ENCODE results near the gene OXSR1.
"Not testable (repeated sequence)": the region's sequence is repeated elsewhere in the genome, so short reads cannot be mapped to it uniquely, and the experiment has no call there.

OXSR1 gene

DNA sequence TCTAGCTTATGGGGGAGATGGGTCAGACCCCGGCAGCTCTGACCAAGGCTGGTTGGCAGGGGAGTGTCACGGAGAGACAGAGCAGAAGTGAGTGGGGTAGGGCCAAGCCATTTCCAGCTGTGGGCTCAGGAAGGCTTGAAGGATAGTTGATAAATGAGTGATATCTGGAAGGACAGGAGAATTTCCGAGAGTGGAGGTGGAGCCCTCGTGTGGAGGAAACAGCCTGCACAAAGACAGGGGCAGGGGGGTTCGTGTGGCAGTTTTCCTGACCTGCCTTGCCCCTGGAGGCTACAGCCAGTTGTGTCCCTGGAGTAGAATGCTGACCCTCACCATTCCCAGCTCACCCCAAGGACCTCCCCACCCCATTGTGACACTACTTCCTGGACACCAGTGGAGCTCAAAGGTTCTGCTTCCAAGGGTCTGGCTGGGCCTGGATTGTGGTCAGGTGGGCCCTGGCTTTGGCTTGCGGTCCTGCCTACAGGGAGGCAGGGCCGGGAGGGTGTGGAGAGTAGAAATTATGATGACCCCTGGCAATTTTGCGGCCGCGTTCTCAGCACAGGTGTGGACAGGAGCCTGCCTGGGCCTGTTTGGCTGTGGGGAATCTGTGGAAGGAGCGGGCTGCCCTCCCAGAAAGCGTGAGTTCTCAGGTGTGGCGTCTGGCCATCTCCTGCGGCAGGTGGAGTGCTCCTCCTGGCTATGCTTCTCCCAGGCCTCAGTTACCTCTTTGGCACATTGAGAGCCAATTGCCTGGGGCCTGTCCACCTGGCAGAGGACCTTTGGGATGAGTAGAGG lies 116.8 kb downstream of the OXSR1 start, which contains the start of gene SLC22A14:
Gene SLC22A14 (plus strand): TSS at position 400 of the 792 bp plus-strand sequence. CDS start 23,733 bp downstream, outside the sequence.
- TF ChIP-seq, protein P1, sequence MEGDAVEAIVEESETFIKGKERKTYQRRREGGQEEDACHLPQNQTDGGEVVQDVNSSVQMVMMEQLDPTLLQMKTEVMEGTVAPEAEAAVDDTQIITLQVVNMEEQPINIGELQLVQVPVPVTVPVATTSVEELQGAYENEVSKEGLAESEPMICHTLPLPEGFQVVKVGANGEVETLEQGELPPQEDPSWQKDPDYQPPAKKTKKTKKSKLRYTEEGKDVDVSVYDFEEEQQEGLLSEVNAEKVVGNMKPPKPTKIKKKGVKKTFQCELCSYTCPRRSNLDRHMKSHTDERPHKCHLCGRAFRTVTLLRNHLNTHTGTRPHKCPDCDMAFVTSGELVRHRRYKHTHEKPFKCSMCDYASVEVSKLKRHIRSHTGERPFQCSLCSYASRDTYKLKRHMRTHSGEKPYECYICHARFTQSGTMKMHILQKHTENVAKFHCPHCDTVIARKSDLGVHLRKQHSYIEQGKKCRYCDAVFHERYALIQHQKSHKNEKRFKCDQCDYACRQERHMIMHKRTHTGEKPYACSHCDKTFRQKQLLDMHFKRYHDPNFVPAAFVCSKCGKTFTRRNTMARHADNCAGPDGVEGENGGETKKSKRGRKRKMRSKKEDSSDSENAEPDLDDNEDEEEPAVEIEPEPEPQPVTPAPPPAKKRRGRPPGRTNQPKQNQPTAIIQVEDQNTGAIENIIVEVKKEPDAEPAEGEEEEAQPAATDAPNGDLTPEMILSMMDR (conservative IDR thresholded peaks at IDR 0.05; ENCODE audit: low read depth, low read length) = peak; percentile 35
- H3K4me3 ChIP-seq (ENCODE audit: low read length) = no peak within 1 kb of the TSS
- no peak for DNase-seq (ENCODE audit: low read depth)

DNA sequence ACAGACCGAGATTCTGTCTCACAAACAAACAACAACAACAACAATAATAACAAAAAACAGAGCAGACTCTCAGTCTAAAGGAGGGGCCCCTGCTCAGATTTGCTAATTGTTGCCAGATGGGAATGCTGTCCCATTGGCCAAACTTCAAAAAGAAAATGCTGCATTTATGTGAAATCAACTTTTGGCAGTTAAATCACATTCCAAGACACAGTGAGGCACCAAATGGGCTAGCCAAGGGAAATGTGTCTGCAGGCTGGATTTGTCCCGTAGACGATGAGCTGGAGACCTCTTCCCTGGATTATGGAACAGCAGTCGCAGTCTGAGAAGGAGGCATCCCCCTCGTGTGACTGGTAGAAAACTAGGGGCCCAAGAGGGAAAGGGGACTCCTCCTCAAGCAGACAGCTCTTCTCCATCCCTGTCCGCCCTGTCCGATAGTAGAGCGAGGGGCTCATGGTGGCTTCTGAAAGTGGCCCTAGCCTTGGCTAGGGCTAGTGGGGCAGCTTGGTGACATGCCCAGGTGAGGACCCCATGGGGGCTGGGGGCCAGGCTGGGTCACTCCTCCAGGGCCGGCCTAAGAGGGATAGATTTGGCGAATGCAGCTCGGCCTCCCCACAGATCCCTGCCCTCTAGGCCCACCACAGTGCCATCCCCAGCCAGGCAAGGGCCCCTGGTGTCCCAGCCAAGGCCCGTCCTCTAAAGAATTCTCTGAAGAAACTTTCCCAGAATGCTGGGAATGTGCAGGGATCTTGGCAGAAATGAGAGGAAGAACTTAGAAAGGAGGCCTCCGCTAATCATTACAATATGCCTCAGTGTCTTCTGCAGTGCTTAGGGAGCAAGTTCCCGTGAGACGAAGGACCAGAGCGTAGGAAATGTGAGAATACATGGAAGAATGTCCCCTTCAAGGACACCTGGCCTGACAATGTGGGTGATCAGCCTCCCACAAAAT lies 118.7 kb downstream of the OXSR1 start:
- TF ChIP-seq, protein P1 (conservative IDR thresholded peaks at IDR 0.05; ENCODE audit: low read depth, low read length) = no peak
- DNase-seq (ENCODE audit: low read depth) = no peak
- no peak overlapping the region for H3K4me3 ChIP-seq (ENCODE audit: low read length)

DNA sequence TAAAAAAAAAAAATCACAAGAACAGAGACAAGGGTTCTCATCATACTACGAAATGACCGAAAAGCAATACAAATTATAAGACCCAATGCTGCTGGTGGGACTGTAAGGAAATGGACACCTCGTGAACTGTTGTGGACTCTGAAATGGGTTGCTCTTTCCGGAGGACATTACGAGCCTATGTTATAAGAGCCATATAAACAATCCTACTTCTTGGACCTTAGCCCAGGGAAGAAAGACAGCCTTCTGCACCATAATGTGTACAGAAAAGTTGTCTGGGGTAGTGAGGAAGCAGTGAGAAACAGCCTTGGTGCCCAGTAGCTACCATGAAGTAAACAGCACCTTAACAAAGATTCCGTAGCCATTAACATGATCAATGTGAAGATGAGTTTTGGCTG lies 119.4 kb downstream of the OXSR1 start:
- DNase-seq (ENCODE audit: low read depth) = no peak
- no peak overlapping the region for H3K4me3 ChIP-seq (ENCODE audit: low read length)
- TF ChIP-seq, protein P1 (conservative IDR thresholded peaks at IDR 0.05; ENCODE audit: low read depth, low read length) = no peak

DNA sequence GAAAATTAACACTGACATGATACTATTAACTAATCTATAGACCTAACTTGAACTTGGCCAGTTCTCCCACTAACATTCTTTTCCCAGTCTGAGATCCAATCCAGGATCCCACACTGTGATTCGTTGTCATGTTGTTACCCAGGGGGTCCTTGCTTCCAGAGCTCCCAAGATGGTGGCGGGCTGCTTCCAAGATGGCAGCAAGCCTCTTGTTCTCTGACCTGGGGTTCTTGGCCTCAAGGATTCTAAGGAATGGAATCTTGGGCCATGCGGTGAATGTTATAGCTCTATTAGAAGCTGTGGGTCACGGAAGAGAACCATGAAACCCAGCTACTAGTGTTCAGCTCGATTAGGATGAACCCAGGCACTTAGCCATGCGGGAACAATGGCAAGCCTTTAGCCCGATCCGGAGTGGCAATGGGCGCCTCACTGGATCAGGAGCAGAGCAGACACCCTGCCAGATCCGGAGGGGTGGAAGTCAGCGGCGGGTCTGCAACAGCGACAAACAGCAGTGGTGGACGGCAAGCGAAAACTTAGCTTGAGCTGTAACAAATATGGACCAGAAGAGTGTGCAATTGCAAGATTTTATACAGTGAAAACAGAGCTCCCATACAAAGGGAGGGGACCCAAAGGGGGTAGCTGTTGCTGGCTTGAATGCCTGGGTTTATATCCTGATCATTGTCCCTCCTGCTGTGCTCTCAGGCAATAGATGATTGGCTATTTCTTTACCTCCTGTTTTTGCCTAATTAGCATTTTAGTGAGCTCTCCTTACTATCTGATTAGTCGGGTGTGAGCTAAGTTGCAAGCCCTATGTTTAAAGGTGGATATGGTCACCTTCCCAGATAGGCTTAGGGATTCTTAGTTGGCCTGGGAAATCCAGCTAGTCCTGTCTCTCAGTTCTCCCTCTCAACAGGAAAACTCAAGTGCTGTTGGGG lies 124.2 kb downstream of the OXSR1 start:
- not testable (repeated sequence) for DNase-seq (ENCODE audit: low read depth); H3K4me3 ChIP-seq (ENCODE audit: low read length)

DNA sequence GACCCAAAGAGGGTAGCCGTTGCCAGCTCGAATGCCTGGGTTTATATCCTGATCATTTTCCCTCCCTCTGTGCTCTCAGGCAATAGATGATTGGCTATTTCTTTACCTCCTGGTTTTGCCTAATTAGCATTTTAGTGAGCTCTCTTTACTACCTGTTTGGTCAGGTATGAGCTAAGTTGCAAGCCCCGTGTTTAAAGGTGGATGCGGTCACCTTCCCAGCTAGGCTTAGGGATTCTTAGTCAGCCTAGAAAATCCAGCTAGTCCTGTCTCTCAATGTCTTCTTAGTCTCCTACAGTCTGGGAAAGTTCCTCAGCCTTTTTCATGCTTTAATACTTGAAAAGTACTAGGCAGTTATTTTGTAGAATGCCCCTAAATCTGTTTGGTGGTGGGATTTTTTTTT lies 131.7 kb downstream of the OXSR1 start:
- DNase-seq (ENCODE audit: low read depth); H3K4me3 ChIP-seq (ENCODE audit: low read length): not testable (repeated sequence)

DNA sequence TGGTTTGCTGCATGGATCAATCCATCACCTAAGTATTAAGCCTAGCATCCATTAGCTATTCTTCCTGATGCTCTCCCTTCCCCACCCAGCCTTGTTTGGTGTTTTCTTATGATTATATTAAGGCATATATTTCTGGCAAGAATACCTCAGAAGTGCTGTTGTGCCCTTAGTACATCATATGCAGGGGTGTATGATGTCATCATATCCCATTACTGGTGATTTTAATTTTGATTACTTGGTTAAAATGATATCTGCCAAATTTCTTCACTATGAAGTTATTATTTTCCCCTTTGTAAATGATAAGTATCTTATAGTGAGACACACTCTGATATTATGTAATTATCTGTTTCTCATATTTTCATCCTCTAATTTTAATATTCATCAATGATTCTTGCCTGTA lies 132.2 kb downstream of the OXSR1 start:
- TF ChIP-seq, protein P1 (conservative IDR thresholded peaks at IDR 0.05; ENCODE audit: low read depth, low read length) = no peak
- no peak for DNase-seq (ENCODE audit: low read depth)

DNA sequence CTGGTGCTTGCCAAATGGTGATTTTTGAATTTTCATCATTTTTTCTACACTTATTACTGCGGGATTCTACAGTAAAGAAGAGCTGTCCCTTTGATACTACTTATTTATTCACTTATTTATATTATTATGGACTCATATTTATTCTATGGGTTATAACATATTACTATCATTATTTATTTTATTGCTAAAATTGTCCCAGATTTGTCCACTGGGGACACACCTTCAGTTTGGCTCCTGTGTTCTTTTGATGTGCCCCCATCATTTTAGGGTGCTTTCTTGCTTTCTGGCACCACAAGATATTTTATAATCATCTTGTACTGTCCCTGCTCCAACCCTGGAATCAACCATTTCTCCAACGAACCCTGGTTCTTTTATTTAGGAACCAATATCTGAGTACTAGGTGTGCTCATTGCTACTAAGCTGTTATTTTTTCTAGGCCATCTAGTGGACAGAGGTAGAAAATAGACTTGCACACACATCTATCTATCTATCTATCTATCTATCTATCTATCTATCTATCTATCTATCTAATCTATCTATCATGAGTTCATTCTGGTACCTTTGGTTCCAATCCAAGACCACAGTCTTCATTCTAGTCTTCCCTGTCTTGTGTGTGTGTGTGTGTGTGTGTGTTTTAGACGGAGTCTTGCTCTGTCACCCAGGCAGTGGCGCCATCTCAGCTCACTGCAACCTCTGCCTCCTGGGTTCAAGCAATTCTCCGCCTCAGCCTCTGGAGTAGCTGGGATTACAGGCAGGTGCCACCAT lies 132.8 kb downstream of the OXSR1 start:
- DNase-seq (ENCODE audit: low read depth) = peak; percentile 1
- TF ChIP-seq, protein P1 (conservative IDR thresholded peaks at IDR 0.05; ENCODE audit: low read depth, low read length) = peak; percentile 58
- no peak overlapping the region for H3K4me3 ChIP-seq (ENCODE audit: low read length)

More for the DNA sequence above, 132.2 kb downstream of the OXSR1 start:
- H3K4me3 ChIP-seq (ENCODE audit: low read length) = no peak overlapping the region

All from retinal pigment epithelial cell (primary cell).